NB4 (cell line): ENCODE data around the gene LAMA5.

Experiments used
- CTCF ChIP-seq: IDR thresholded peaks from one replicate; pipeline ENCODE4 v1.5.1; 2012; ENCODE audit warnings: low read depth, low read length
- MYC ChIP-seq: IDR thresholded peaks from 2 replicates; pipeline ENCODE4 v1.6.1; 2011; ENCODE audit warnings: low read depth, low read length
- POLR2A ChIP-seq: IDR thresholded peaks from 2 replicates; pipeline ENCODE4 v1.6.1; 2011; ENCODE audit warnings: mild to moderate bottlenecking; ENCODE audit not compliant: insufficient read length; ENCODE audit errors: extremely low read depth

DNA sequence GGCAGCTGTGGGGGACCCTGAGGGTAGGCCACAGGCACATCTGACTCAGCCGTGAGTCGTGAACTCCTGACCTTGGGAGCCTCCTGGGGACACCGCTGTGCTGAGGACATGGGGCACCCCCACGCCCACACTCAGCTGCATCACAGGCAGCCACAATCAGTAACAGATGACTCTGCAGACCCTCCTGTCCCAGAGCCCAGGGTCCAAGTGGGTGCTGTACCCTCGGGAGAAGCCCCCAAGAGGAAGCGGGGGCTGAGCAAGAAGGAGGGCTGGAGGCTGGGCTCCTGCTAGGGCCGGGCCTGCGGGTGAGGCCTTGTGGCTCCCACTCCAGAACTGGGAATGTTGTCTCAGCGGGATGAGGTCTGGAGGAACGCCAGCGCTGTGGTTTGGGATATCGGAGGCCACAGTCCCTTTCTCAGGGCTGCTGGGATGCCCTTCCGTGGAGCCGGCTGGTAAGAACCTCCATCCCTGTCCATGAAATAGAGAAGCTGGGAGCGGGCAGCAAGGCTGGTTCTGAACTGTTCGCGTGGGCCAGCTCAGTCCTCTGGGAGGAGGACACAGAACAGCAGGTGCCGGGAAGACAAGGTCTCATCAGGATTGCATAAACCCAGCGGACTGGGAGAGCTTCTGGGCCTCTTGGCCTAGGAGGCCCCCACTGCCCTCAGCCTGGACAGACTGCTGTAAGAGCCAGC, 3.1 kb upstream of the LAMA5 start:
- TF ChIP-seq MYC = no peak
- TF ChIP-seq CTCF = no peak
- TF ChIP-seq POLR2A = no peak
